Suprapubic skin (tissue), 3 donors: ENCODE data around the gene GATA3.

ENCODE experiments used
- POLR2A ChIP-seq, 2 donors: fragments of 450-650 bp; IDR thresholded peaks; one replicate each; pipeline ENCODE4 v1.6.1; 2017; ENCODE audit warnings: antibody characterized with exemption in 2 of 2, mild to moderate bottlenecking in 2 of 2, moderate library complexity in 2 of 2
- TF ChIP-seq, protein P1 (sequence below), 2 donors: fragments of 200-600 bp in 1 of 2; fragments of 450-650 bp in 1 of 2; sonication (generic) in 1 of 2; IDR thresholded peaks; one replicate each; pipeline ENCODE4 v1.5.1; 2016 to 2019; ENCODE audit warnings: antibody characterized with exemption in 2 of 2, mild to moderate bottlenecking in 1 of 2, moderate library complexity in 1 of 2

DNA sequence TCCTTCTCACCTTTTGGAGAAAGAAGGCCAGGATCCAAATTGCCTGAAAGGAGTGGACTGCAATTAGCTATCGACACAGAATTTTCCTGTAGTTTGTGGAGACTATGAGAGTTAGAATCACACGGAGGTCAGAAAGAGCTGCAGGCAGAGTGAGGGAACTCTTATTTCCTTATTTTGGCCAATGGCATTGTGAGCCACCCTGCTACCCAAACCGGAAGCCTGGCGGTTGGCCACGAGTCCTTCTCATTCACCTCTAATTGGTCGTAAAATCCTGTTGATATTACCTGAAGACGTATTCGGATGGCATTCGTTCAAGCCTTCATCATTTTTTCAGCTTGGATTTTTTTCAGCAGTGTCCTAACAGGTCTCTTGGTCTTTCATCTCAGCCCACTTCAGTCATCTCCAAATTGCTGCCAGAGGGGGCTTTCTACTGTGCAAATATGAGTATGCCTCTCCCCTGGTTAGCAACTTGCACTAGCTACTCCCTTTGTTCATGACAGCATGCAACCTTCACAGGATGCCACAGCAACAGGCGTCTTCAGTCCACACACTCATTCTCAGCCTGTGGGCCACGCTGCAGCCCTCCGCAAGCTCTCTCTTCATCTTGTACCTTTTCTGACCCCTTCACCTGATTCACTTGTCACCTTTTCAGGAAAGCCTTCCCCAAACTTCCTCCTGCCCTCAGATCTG lies 66.9 kb downstream of the GATA3 start:
- TF ChIP-seq, protein P1, sequence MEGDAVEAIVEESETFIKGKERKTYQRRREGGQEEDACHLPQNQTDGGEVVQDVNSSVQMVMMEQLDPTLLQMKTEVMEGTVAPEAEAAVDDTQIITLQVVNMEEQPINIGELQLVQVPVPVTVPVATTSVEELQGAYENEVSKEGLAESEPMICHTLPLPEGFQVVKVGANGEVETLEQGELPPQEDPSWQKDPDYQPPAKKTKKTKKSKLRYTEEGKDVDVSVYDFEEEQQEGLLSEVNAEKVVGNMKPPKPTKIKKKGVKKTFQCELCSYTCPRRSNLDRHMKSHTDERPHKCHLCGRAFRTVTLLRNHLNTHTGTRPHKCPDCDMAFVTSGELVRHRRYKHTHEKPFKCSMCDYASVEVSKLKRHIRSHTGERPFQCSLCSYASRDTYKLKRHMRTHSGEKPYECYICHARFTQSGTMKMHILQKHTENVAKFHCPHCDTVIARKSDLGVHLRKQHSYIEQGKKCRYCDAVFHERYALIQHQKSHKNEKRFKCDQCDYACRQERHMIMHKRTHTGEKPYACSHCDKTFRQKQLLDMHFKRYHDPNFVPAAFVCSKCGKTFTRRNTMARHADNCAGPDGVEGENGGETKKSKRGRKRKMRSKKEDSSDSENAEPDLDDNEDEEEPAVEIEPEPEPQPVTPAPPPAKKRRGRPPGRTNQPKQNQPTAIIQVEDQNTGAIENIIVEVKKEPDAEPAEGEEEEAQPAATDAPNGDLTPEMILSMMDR (IDR thresholded peaks at IDR 0.05) = no peak
- no peak for TF ChIP-seq POLR2A (IDR thresholded peaks at IDR 0.05)
